Tracheal epithelial cell (primary cell): ENCODE measurements around the gene RRP12. TPM values are rescaled to one million over a fixed set of nuclear protein-coding genes. Genes with fewer than 3 reads are reported as not detected.

ENCODE experiments used
- total RNA-seq: library from RNA; depleted of rRNA; stranded (reverse); fragments of >200 nt; gene quantifications from 2 replicates; pipeline ENCODE4 v1.2.1, GENCODE V29; 2014

RRP12 gene
- total RNA-seq: 32.6 and 40.0 TPM in 2 replicates

GRCh38 chr10:97400665-97401454 is at the start of gene RRP12:
TSS of gene RRP12 (minus strand) at chr10:97401340. CDS start at chr10:97401231, 109 bp downstream.

GRCh38 chr10:97445722-97446639 is 44.8 kb upstream of the RRP12 start, which contains the start of the genes EXOSC1 and ZDHHC16:
TSS of gene EXOSC1 (minus strand) at chr10:97446006. CDS start at chr10:97445985, 21 bp downstream.
TSS of gene ZDHHC16 (plus strand) at chr10:97446175. CDS start at chr10:97451676, 5,501 bp downstream.

GRCh38 chr10:97425964-97426775 is 25.0 kb upstream of the RRP12 start, which contains the start of gene PGAM1:
TSS of gene PGAM1 (plus strand) at chr10:97426191. CDS start at chr10:97426308, 117 bp downstream.

GRCh38 chr10:97334370-97335175 is 66.6 kb downstream of the RRP12 start, which contains the start of gene FRAT2:
TSS of gene FRAT2 (minus strand) at chr10:97334729. CDS start at chr10:97334572, 157 bp downstream.

GRCh38 chr10:97318772-97319651 is 82.1 kb downstream of the RRP12 start, which contains the start of gene FRAT1:
TSS of gene FRAT1 (plus strand) at chr10:97319271. CDS start at chr10:97319454, 183 bp downstream.

Other genes starting within 250 kb of the RRP12 start
- gene SLIT1, start 215.4 kb downstream of the RRP12 start, total RNA-seq: under 0.01 TPM in 1 of 2 replicates, not detected in the other
- gene ARHGAP19, start 108.7 kb downstream of the RRP12 start, total RNA-seq: 3.1 and 9.2 TPM in 2 replicates
- 2.2 and 3.0 TPM in 2 replicates for gene FRAT1, start 82.1 kb downstream of the RRP12 start, total RNA-seq
- 20.2 and 24.6 TPM in 2 replicates for gene FRAT2, start 66.6 kb downstream of the RRP12 start, total RNA-seq
- gene PGAM1, start 24.9 kb upstream of the RRP12 start, total RNA-seq: 396 and 566 TPM in 2 replicates
- 25.1 and 33.0 TPM in 2 replicates for gene EXOSC1, start 44.7 kb upstream of the RRP12 start, total RNA-seq
- 32.4 and 40.5 TPM in 2 replicates for gene ZDHHC16, start 44.8 kb upstream of the RRP12 start, total RNA-seq
- 66.9 and 68.7 TPM in 2 replicates for gene MMS19, start 97.1 kb upstream of the RRP12 start, total RNA-seq
- 15.3 and 22.4 TPM in 2 replicates for gene UBTD1, start 97.6 kb upstream of the RRP12 start, total RNA-seq
- 1.3 and 9.9 TPM in 2 replicates for gene ANKRD2, start 171.4 kb upstream of the RRP12 start, total RNA-seq
- 0.21 and 25.5 TPM in 2 replicates for gene HOGA1, start 183.0 kb upstream of the RRP12 start, total RNA-seq
- gene C10orf62, start 188.4 kb upstream of the RRP12 start, total RNA-seq: not detected in 2 replicates
- gene MORN4, start 232.2 kb upstream of the RRP12 start, total RNA-seq: 2.2 and 6.0 TPM in 2 replicates
- gene PI4K2A, start 239.3 kb upstream of the RRP12 start, total RNA-seq: 37.8 and 41.1 TPM in 2 replicates